Mononuclear cell (primary cell): Measurements from ENCODE around the gene MED15. TPM values are rescaled to one million over a fixed set of nuclear protein-coding genes. Genes with fewer than 3 reads are reported as not detected.

ENCODE experiments used
- H3K27me3 ChIP-seq: 2 replicates; pipeline ENCODE4 v1.6.0; 2011; ENCODE audit warnings: low read length, control low read depth; ENCODE audit not compliant: insufficient read depth
- H3K4me1 ChIP-seq: 2 replicates; pipeline ENCODE4 v1.5.1; 2011; ENCODE audit warnings: mild to moderate bottlenecking, low read length, control low read depth; ENCODE audit not compliant: insufficient read depth
- H3K4me3 ChIP-seq: 2 replicates; pipeline ENCODE4 v1.5.1; 2011; ENCODE audit warnings: mild to moderate bottlenecking, low read length, moderate library complexity
- H3K9me3 ChIP-seq: 2 replicates; pipeline ENCODE4 v1.5.1; 2011; ENCODE audit warnings: low read depth, mild to moderate bottlenecking, control low read depth, low read length
- total RNA-seq: library from RNA; depleted of rRNA; stranded (reverse); fragments of >200 nt; gene quantifications from one replicate; pipeline ENCODE4 v1.2.3, GENCODE V29; 2012

Gene MED15
- total RNA-seq, 1 donor: 93.5 TPM

- H3K27me3 ChIP-seq: no peaks in the 10 kb centered on the region
- H3K4me1 ChIP-seq: peaks cover 57% of the 10 kb centered on the region
- no peak overlapping the region for H3K4me3 ChIP-seq
- no peaks in the 10 kb centered on the region for H3K9me3 ChIP-seq
These were observed 63.7 kb downstream of the MED15 start for GRCh38 chr22:20571078-20571503.

GRCh38 chr22:20571531-20572007, 64.2 kb downstream of the MED15 start:
- H3K27me3 ChIP-seq: no peaks in the 10 kb centered on the region
- H3K4me1 ChIP-seq: peaks cover 57% of the 10 kb centered on the region
- H3K9me3 ChIP-seq: no peaks in the 10 kb centered on the region
- H3K4me3 ChIP-seq: no peak overlapping the region

GRCh38 chr22:20572132-20572802, 64.9 kb downstream of the MED15 start:
- Histone ChIP-seq H3K27me3 (no peaks in the 10 kb centered on the region), H3K4me1 (peaks cover 58% of the 10 kb centered on the region), H3K9me3 (no peaks in the 10 kb centered on the region), H3K4me3 (no peak overlapping the region)

GRCh38 chr22:20573176-20573832, 65.9 kb downstream of the MED15 start:
- Histone ChIP-seq H3K27me3 (no peaks in the 10 kb centered on the region), H3K4me1 (peaks cover 51% of the 10 kb centered on the region)

GRCh38 chr22:20573833-20574615, 66.6 kb downstream of the MED15 start:
- H3K27me3 ChIP-seq: no peaks in the 10 kb centered on the region
- H3K4me3 ChIP-seq: no peak overlapping the region
- H3K4me1 ChIP-seq: peaks cover 44% of the 10 kb centered on the region
- H3K9me3 ChIP-seq: no peaks in the 10 kb centered on the region

More at GRCh38 chr22:20573176-20573832, 65.9 kb downstream of the MED15 start:
- Histone ChIP-seq H3K9me3 (no peaks in the 10 kb centered on the region), H3K4me3 (no peak overlapping the region)

- Histone ChIP-seq H3K4me1 (peaks cover 43% of the 10 kb centered on the region), H3K4me3 (no peak overlapping the region), H3K9me3 (no peaks in the 10 kb centered on the region), H3K27me3 (no peaks in the 10 kb centered on the region)
These were observed 67.5 kb downstream of the MED15 start for GRCh38 chr22:20574920-20575353.

GRCh38 chr22:20575724-20576444, 68.5 kb downstream of the MED15 start:
- H3K9me3 ChIP-seq: no peaks in the 10 kb centered on the region
- peaks cover 35% of the 10 kb centered on the region for H3K4me1 ChIP-seq
- H3K27me3 ChIP-seq: no peaks in the 10 kb centered on the region
- no peak overlapping the region for H3K4me3 ChIP-seq

GRCh38 chr22:20576445-20576816, 69.0 kb downstream of the MED15 start:
- peaks cover 30% of the 10 kb centered on the region for H3K4me1 ChIP-seq
- H3K27me3 ChIP-seq: no peaks in the 10 kb centered on the region

GRCh38 chr22:20577045-20577444, 69.6 kb downstream of the MED15 start:
- no peaks in the 10 kb centered on the region for H3K9me3 ChIP-seq
- no peak overlapping the region for H3K4me3 ChIP-seq
- peaks cover 27% of the 10 kb centered on the region for H3K4me1 ChIP-seq
- no peaks in the 10 kb centered on the region for H3K27me3 ChIP-seq

More at GRCh38 chr22:20576445-20576816, 69.0 kb downstream of the MED15 start:
- Histone ChIP-seq H3K9me3 (no peaks in the 10 kb centered on the region), H3K4me3 (no peak overlapping the region)

- peaks cover 27% of the 10 kb centered on the region for H3K4me1 ChIP-seq
- H3K4me3 ChIP-seq: no peak overlapping the region
- no peaks in the 10 kb centered on the region for H3K9me3 ChIP-seq
- H3K27me3 ChIP-seq: no peaks in the 10 kb centered on the region
These were observed 70.2 kb downstream of the MED15 start for GRCh38 chr22:20577549-20577975.

- no peaks in the 10 kb centered on the region for H3K9me3 ChIP-seq
- H3K27me3 ChIP-seq: no peaks in the 10 kb centered on the region
- H3K4me3 ChIP-seq: no peak overlapping the region
- H3K4me1 ChIP-seq: peaks cover 27% of the 10 kb centered on the region
These were observed 70.8 kb downstream of the MED15 start for GRCh38 chr22:20578192-20578591.

GRCh38 chr22:20578707-20579106, 71.3 kb downstream of the MED15 start:
- Histone ChIP-seq H3K27me3 (no peaks in the 10 kb centered on the region), H3K9me3 (no peaks in the 10 kb centered on the region), H3K4me1 (peaks cover 27% of the 10 kb centered on the region)

GRCh38 chr22:20579273-20580120, 72.1 kb downstream of the MED15 start:
- no peaks in the 10 kb centered on the region for H3K27me3 ChIP-seq
- no peak overlapping the region for H3K4me3 ChIP-seq
- H3K4me1 ChIP-seq: peaks cover 27% of the 10 kb centered on the region
- no peaks in the 10 kb centered on the region for H3K9me3 ChIP-seq

More at GRCh38 chr22:20578707-20579106, 71.3 kb downstream of the MED15 start:
- H3K4me3 ChIP-seq: no peak overlapping the region

- no peaks in the 10 kb centered on the region for H3K9me3 ChIP-seq
- no peaks in the 10 kb centered on the region for H3K27me3 ChIP-seq
- H3K4me1 ChIP-seq: peaks cover 27% of the 10 kb centered on the region
- H3K4me3 ChIP-seq: no peak overlapping the region
These were observed 72.8 kb downstream of the MED15 start for GRCh38 chr22:20580179-20580578.
